Mesenchymal stem cell (in vitro differentiated cells and primary cell): ENCODE measurements around the gene TEKT4. TPM values are rescaled to one million over a fixed set of nuclear protein-coding genes. Genes with fewer than 3 reads are reported as not detected.
"Not testable (repeated sequence)": the region's sequence is repeated elsewhere in the genome, so short reads cannot be mapped to it uniquely, and the experiment has no call there.

Experiments
- DNase-seq: peaks from one replicate; pipeline ENCODE4 v3.0.0-alpha.2; 2013
- H2AFZ ChIP-seq: one replicate; pipeline ENCODE4 v1.6.1; 2013; ENCODE audit warnings: low read depth, mild to moderate bottlenecking, control low read depth, inconsistent platforms, low read length, moderate library complexity
- H2AK5ac ChIP-seq: 2 replicates; pipeline ENCODE4 v1.6.1; 2013; ENCODE audit warnings: low read length, moderate library complexity, mild to moderate bottlenecking, inconsistent platforms; ENCODE audit not compliant: severe bottlenecking
- H2BK120ac ChIP-seq: one replicate; pipeline ENCODE4 v1.6.1; 2013; ENCODE audit warnings: low read depth, mild to moderate bottlenecking, inconsistent platforms, low read length, moderate library complexity
- H2BK12ac ChIP-seq, 2 experiments: one replicate each; pipeline ENCODE4 v1.6.1; 2013; ENCODE audit warnings: inconsistent platforms in 2 of 2, low read length in 2 of 2, mild to moderate bottlenecking in 2 of 2, moderate library complexity in 2 of 2, control low read depth in 1 of 2
- H2BK15ac ChIP-seq: one replicate; pipeline ENCODE4 v1.6.1; 2013; ENCODE audit warnings: mild to moderate bottlenecking, low read depth, inconsistent platforms; ENCODE audit not compliant: poor library complexity, severe bottlenecking
- H2BK5ac ChIP-seq: 2 replicates; pipeline ENCODE4 v1.6.1; 2013; ENCODE audit warnings: low read depth, mild to moderate bottlenecking, low read length, control low read depth, inconsistent platforms; ENCODE audit not compliant: poor library complexity, severe bottlenecking
- H3K14ac ChIP-seq, 2 experiments: one replicate each; pipeline ENCODE4 v1.6.1; 2013; ENCODE audit warnings: inconsistent platforms in 2 of 2, low read length in 2 of 2, control low read depth in 1 of 2, mild to moderate bottlenecking in 1 of 2, moderate library complexity in 1 of 2
- H3K18ac ChIP-seq, 2 experiments: one replicate each; pipeline ENCODE4 v1.6.1; 2013; ENCODE audit warnings: inconsistent platforms in 2 of 2, low read length in 2 of 2, control low read depth in 1 of 2, low read depth in 1 of 2, mild to moderate bottlenecking in 1 of 2
- H3K23ac ChIP-seq, 2 experiments: one replicate each; pipeline ENCODE4 v1.6.1; 2013; ENCODE audit warnings: inconsistent platforms in 2 of 2, low read length in 2 of 2, mild to moderate bottlenecking in 2 of 2, moderate library complexity in 2 of 2, control low read depth in 1 of 2
- H3K27ac ChIP-seq: 2 replicates; pipeline ENCODE4 v1.5.1; 2013; ENCODE audit warnings: mild to moderate bottlenecking, moderate library complexity, low read length, control low read depth, inconsistent platforms; ENCODE audit not compliant: poor library complexity, severe bottlenecking
- H3K27me3 ChIP-seq, 2 experiments: 2 replicates each; pipeline versions ENCODE4 v1.6.1 to v1.7.0; 2013; ENCODE audit warnings: low read length in 2 of 2, mild to moderate bottlenecking in 2 of 2, moderate library complexity in 2 of 2, control low read depth in 1 of 2, inconsistent platforms in 1 of 2; ENCODE audit not compliant: control insufficient read depth in 1 of 2, insufficient read depth in 1 of 2
- H3K36me3 ChIP-seq, 2 experiments: 2 replicates each; pipeline versions ENCODE4 v1.6.1 to v1.7.0; 2013; ENCODE audit warnings: low read length in 2 of 2, control low read depth in 1 of 2, inconsistent platforms in 1 of 2, low read depth in 1 of 2, mild to moderate bottlenecking in 1 of 2; ENCODE audit not compliant: insufficient read depth in 2 of 2, control insufficient read depth in 1 of 2
- H3K4ac ChIP-seq, 2 experiments: one replicate each; pipeline ENCODE4 v1.6.1; 2013; ENCODE audit warnings: inconsistent platforms in 2 of 2, low read length in 2 of 2, mild to moderate bottlenecking in 2 of 2, moderate library complexity in 2 of 2, control low read depth in 1 of 2, low read depth in 1 of 2
- H3K4me1 ChIP-seq: 2 replicates; pipeline ENCODE4 v1.6.1; 2013; ENCODE audit warnings: low read depth, low read length, control low read depth; ENCODE audit not compliant: control insufficient read depth, insufficient read depth
- H3K4me2 ChIP-seq: 2 replicates; pipeline ENCODE4 v1.6.1; 2013; ENCODE audit warnings: low read length, mild to moderate bottlenecking, inconsistent platforms; ENCODE audit not compliant: poor library complexity, severe bottlenecking
- H3K4me3 ChIP-seq, 2 experiments: 2 replicates each; pipeline versions ENCODE4 v1.5.1 to v1.7.0; 2013; ENCODE audit warnings: low read length in 2 of 2, mild to moderate bottlenecking in 2 of 2, control low read depth in 1 of 2, low read depth in 1 of 2; ENCODE audit not compliant: insufficient read depth in 1 of 2
- H3K79me1 ChIP-seq: replicated peaks from 2 replicates; pipeline ENCODE4 v1.6.1; 2013; ENCODE audit warnings: mild to moderate bottlenecking, control low read depth, low read length, inconsistent platforms; ENCODE audit not compliant: poor library complexity, severe bottlenecking
- H3K9ac ChIP-seq: 2 replicates; pipeline ENCODE4 v1.7.0; 2013; ENCODE audit warnings: mild to moderate bottlenecking, low read length, moderate library complexity
- H3K9me3 ChIP-seq: 2 replicates; pipeline ENCODE4 v1.7.0; 2013; ENCODE audit warnings: mild to moderate bottlenecking, low read length; ENCODE audit not compliant: control insufficient read depth
- H4K8ac ChIP-seq: one replicate; pipeline ENCODE4 v1.6.1; 2013; ENCODE audit warnings: inconsistent platforms, mild to moderate bottlenecking, low read length, moderate library complexity
- H4K91ac ChIP-seq: one replicate; pipeline ENCODE4 v1.6.1; 2013; ENCODE audit warnings: mild to moderate bottlenecking, low read length, inconsistent platforms
- WGBS: methylation state at CpG from one replicate; pipeline ENCODE4 v1.1.7; 2013; ENCODE audit warnings: mixed read lengths; 5-methylcytosine and 5-hydroxymethylcytosine counted together
- small RNA-seq: library from polyadenylated mRNA; stranded (forward); fragments of <200 nt; extraction: miRNeasy Mini kit (QIAGEN cat#:217004); gene quantifications from one replicate; pipeline ENCODE3, GENCODE V24; 2013; ENCODE audit warnings: low read depth

Gene TEKT4

DNA sequence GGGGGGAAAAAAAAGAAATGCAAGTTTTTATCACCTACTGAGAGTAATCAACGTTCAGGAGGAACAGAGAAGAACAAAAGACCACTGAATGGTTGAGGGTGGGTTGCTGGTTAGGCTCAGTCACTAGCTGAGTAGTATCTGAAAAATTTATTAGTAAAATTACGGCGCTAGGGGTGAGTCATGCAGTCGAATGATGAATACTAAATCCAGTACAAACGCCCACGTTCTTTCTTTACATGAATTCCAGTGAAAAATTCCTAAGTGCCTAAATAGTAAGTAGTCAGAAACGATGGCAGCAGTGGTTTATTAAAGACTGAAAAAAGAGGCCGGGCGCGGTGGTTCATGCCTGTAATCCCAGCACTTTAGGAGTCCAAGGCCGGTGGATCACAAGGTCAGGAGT is 52.0 kb downstream of the TEKT4 start:
- Histone ChIP-seq H3K23ac (no peak overlapping the region), H3K4me1 (no peaks in the 10 kb centered on the region), H3K27ac (no peak overlapping the region), H2BK120ac (no peak overlapping the region), H2AK5ac (no peak overlapping the region), H3K36me3 (no peaks in the 10 kb centered on the region), H2BK15ac (no peak overlapping the region), H3K14ac (no peak overlapping the region), H3K27me3 (no peaks in the 10 kb centered on the region), H4K91ac (no peak overlapping the region), H3K4me2 (no peak overlapping the region), H2BK5ac (no peak overlapping the region), H3K4me3 (no peak overlapping the region), H2AFZ (no peak overlapping the region), H3K9me3 (no peaks in the 10 kb centered on the region), H3K79me1 (no peaks in the 10 kb centered on the region), H4K8ac (no peak overlapping the region), H3K18ac (no peak overlapping the region), H3K4ac (no peak overlapping the region), H3K9ac (no peak overlapping the region), H2BK12ac (no peak overlapping the region)
- no peak for DNase-seq
- WGBS, result 78% methylated on average over 11 of the region's 11 CpGs

DNA sequence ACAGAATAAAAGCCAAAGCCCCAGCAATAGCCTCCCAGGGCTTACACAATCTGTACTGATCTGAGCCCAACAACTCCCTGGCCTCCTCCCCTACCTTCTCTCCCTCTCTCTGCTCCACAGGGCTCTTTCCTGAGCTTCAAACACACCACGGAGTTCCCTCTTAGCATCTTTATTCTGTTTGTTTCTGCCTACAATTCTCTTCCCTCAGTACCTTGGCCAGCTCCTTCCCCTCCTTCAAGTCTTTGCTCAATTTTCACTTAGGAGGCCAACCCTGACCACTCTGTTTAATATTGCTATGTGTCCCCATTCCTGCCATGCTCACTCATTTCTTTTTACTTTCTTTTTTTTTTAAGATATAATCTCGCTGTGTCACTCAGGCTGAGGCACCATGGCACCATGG is 53.8 kb downstream of the TEKT4 start:
- H2BK12ac ChIP-seq, H2BK5ac ChIP-seq, H3K9ac ChIP-seq, H3K27me3 ChIP-seq, H3K23ac ChIP-seq, H3K79me1 ChIP-seq, H3K4me2 ChIP-seq, H3K9me3 ChIP-seq, H3K14ac ChIP-seq, H2BK15ac ChIP-seq, H4K91ac ChIP-seq, H4K8ac ChIP-seq, H3K27ac ChIP-seq, H2AK5ac ChIP-seq, DNase-seq, H3K4me1 ChIP-seq, H2BK120ac ChIP-seq, H2AFZ ChIP-seq, H3K18ac ChIP-seq, H3K4ac ChIP-seq, H3K36me3 ChIP-seq, H3K4me3 ChIP-seq: not testable (repeated sequence)
- WGBS, result 53% methylated on average over 2 of the region's 2 CpGs

Small RNAs within 50 kb of the gene (small RNA-seq; reads per million reads assigned to genes)
- gene RNU6-1320P, result not detected
